ENCODE measurements around the gene ARHGEF11.
"Not testable (repeated sequence)": the region's sequence is repeated elsewhere in the genome, so short reads cannot be mapped to it uniquely, and the experiment has no call there.

Gene ARHGEF11

GRCh38 chr1:157045250-157046218 lies at the start of gene ARHGEF11:
TSS of gene ARHGEF11 (minus strand) at chr1:157045742. CDS start at chr1:157044330, 1,412 bp downstream.
- peak; percentile 6 to 32 for DNase-seq

GRCh38 chr1:157095091-157095490 lies 49.5 kb upstream of the ARHGEF11 start:
- no peak for DNase-seq

GRCh38 chr1:157092831-157093230 lies 47.3 kb upstream of the ARHGEF11 start:
- no peak for DNase-seq

- no peak for DNase-seq
These were observed 46.2 kb upstream of the ARHGEF11 start for GRCh38 chr1:157091668-157092273.

GRCh38 chr1:157091186-157091585 lies 45.6 kb upstream of the ARHGEF11 start:
- DNase-seq: no peak

GRCh38 chr1:157090771-157091170 lies 45.2 kb upstream of the ARHGEF11 start:
- no peak for DNase-seq

- DNase-seq: peak; percentile 82
These were observed 44.7 kb upstream of the ARHGEF11 start for GRCh38 chr1:157090196-157090647.

GRCh38 chr1:157089789-157090188 lies 44.2 kb upstream of the ARHGEF11 start:
- no peak for DNase-seq

GRCh38 chr1:157088607-157089006 lies 43.1 kb upstream of the ARHGEF11 start:
- DNase-seq: no peak

- DNase-seq: no peak
These were observed 41.5 kb upstream of the ARHGEF11 start for GRCh38 chr1:157087030-157087429.

- DNase-seq: no peak
These were observed 40.8 kb upstream of the ARHGEF11 start for GRCh38 chr1:157086299-157086698.

- no peak for DNase-seq
These were observed 39.9 kb upstream of the ARHGEF11 start for GRCh38 chr1:157085421-157085820.

- DNase-seq: no peak
These were observed 39.2 kb upstream of the ARHGEF11 start for GRCh38 chr1:157084720-157085119.

GRCh38 chr1:157081707-157082106 lies 36.2 kb upstream of the ARHGEF11 start:
- DNase-seq: no peak

- no peak for DNase-seq
These were observed 35.2 kb upstream of the ARHGEF11 start for GRCh38 chr1:157080714-157081113.

GRCh38 chr1:157077394-157077793 lies 31.9 kb upstream of the ARHGEF11 start:
- DNase-seq: no peak

- peak; percentile 31 to 46 for DNase-seq
These were observed 28.6 kb upstream of the ARHGEF11 start for GRCh38 chr1:157073944-157074685.

GRCh38 chr1:157069601-157070000 lies 24.1 kb upstream of the ARHGEF11 start:
- no peak for DNase-seq

- not testable (repeated sequence) for DNase-seq
These were observed 13.7 kb upstream of the ARHGEF11 start for GRCh38 chr1:157059241-157059640.

GRCh38 chr1:157056269-157056668 lies 10.7 kb upstream of the ARHGEF11 start:
- no peak for DNase-seq

GRCh38 chr1:157055729-157056128 lies 10.2 kb upstream of the ARHGEF11 start:
- not testable (repeated sequence) for DNase-seq

- DNase-seq: no peak
These were observed 5.3 kb upstream of the ARHGEF11 start for GRCh38 chr1:157050836-157051235.

- DNase-seq: no peak
These were observed 1.5 kb upstream of the ARHGEF11 start for GRCh38 chr1:157047062-157047410.
